Stimulated activated CD8-positive, alpha-beta memory T cell treated with anti-CD3 and anti-CD28 coated beads, Interleukin-4, amount 100 ng/mL, for 48 hours (primary cell): Measurements from ENCODE around the gene ING5.
"Not testable (repeated sequence)": the region's sequence is repeated elsewhere in the genome, so short reads cannot be mapped to it uniquely, and the experiment has no call there.

Source experiments
- DNase-seq: peaks from one replicate; pipeline ENCODE4 v3.0.0-alpha.2; 2020

The ING5 gene

DNA sequence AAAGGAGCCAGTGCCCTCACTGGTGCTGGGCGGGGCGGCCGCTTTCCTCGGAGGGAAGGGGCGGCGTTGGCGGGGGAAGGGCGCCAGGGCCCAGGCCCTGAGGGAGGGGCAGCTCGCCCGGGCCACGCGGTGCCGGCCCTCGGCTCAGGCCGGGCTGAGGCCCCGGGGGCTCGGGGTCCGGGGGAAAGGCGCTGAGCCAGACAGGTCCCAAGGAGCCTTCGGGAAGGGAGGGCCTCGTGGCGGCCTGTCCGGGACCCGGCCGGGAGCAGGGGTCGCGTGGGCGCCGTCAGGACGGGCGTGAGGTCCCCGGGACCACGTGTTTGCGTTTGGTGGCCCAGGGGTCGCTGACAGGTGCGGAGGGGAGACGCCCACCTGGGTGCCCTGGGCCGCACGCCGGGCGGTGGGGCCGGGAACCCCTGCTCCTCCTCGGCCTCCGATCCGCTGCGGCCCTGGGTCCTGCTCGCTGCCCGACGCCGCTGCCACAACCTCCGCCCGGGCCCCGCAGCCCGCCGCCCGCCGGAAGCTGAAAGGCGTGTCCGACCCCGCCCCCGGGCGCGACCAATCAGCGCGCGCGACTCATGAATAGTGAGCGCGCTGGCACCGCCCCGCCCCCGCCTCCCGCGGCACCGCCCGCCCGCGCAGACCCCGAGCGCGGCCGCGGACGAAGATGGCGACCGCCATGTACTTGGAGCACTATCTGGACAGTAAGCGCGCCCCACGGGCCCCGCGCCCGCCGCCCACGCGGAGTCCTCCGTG is at the start of gene ING5:
TSS of gene ING5 (plus strand) at position 641 of the 756 bp plus-strand sequence. CDS start at position 668, 27 bp downstream.
- DNase-seq: peak; percentile 99

- DNase-seq: no peak
Observed at GRCh38 chr2:241652142-241652541, 49.7 kb upstream of the ING5 start.

DNA sequence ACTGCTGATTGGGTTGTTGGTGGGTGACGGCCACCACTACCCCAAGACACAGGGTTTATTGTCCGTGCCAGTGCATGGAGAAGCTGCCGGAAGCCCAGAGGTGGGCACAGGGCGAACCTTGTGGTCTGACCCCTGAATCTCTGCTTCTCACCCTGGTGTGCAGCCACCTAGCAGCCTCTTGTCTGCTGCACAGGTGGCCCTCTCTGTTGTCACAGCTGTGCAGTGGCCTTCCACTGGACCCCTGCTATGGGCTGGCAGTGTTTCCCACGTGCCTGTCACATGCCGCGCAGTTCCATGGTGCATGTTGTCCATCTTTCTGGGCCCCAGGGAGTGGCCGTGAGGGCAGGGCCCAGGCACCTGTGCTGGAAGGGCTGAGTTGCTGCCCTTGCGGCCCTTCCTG is 49.1 kb upstream of the ING5 start:
- no peak for DNase-seq

DNA sequence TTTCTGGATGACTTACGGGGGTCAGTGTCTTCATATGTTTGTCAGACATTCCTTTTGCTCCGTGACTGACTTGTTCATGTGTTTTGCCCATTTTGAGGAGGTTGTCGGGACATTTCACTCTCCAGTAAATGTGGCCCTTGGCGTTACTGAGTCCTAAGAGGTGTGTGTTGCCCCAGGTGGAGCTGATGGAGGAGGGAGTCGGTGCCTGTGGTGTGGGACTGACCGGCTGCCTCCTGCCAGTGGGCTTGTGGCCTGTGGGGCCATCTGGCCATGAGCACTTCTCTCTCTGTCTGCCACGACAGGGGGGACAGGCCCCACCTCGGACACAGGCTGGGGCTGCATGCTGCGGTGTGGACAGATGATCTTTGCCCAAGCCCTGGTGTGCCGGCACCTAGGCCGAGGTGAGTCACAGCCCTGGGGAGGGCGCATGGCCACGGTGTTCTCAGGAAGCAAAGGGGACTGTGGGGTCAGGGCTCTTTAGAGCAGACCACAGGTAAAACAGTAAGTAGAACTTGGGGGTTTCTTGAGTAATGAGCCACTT is 48.6 kb upstream of the ING5 start:
- DNase-seq: no peak

GRCh38 chr2:241654551-241654950 is 47.3 kb upstream of the ING5 start:
- no peak for DNase-seq

DNA sequence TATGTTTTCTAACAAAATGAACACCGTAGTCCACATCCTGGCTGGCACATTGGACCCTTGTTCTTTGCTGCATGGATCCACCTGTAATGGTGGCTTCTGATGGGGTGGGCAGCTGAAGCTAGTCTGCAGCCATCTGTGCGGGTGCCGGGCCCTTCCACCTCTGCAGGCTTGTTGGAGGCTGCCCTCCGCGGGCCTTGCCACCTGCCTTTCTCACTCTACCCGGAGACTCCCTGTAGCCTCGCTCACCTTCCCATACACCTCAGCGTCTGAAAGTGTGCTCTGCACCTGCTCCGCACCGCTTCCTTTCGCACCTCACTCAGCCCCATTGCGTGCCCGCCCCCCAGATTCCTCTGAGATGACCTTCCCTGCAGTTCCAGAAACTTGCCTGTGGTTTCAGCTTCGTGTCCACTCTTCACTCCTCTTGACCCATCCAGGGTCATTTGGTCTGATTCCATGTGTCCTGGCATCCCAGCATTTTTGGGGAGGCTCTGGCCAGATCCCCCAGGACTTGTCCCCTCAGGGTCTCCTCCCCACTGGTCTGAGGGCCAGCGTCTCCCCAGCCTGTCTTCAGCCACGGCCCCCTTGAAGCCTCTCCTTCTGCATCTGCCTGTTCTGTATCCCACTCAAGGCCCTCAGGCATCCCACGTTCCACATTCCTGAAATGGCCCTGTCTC is 46.2 kb upstream of the ING5 start:
- DNase-seq: no peak

GRCh38 chr2:241656190-241656741 is 45.6 kb upstream of the ING5 start:
- DNase-seq: no peak

DNA sequence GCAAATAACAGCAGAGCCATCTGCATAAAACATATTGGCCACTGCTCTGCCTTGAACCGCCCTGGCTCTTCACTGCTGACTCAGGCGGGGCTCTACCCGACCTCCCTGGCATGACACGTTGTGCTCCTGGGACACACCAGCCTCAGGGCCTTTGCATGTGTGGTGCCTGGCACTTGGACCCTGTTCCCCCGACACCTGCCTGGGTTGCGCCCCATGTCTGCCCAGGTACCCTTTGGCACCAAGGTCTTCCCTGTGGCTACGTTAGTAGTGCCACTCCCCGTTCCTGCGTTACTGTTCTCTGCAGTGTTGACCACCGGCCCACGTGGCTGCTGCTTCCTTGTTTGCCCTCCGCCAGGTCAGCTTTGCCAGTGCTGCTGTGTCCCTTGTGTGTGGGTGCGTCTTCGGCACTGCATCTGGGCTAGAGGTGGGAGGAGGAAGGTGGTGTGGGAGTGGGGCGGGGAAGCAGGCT is 44.0 kb upstream of the ING5 start:
- no peak for DNase-seq

- no peak for DNase-seq
Observed at GRCh38 chr2:241658296-241658695, 43.5 kb upstream of the ING5 start.

GRCh38 chr2:241659150-241659739 is 42.6 kb upstream of the ING5 start:
- peak; percentile 54 for DNase-seq

GRCh38 chr2:241660593-241661213 is 41.1 kb upstream of the ING5 start:
- DNase-seq: no peak

DNA sequence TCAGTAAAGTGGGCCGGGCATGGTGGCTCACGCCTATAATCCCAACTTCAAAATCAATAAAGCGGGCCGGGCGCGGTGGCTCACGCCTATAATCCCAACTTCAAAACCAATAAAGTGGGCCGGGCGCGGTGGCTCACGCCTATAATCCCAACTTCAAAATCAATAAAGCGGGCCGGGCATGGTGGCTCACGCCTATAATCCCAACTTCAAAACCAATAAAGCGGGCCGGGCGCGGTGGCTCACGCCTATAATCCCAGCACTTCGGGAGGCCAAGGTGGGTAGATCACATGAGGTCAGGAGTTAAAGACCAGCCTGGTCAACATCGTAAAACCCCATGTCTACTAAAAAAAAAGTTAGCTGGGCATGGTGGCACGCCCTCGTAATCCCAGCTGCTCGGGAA is 39.1 kb upstream of the ING5 start:
- not testable (repeated sequence) for DNase-seq

GRCh38 chr2:241665731-241666440 is 36.0 kb upstream of the ING5 start:
- DNase-seq: no peak

DNA sequence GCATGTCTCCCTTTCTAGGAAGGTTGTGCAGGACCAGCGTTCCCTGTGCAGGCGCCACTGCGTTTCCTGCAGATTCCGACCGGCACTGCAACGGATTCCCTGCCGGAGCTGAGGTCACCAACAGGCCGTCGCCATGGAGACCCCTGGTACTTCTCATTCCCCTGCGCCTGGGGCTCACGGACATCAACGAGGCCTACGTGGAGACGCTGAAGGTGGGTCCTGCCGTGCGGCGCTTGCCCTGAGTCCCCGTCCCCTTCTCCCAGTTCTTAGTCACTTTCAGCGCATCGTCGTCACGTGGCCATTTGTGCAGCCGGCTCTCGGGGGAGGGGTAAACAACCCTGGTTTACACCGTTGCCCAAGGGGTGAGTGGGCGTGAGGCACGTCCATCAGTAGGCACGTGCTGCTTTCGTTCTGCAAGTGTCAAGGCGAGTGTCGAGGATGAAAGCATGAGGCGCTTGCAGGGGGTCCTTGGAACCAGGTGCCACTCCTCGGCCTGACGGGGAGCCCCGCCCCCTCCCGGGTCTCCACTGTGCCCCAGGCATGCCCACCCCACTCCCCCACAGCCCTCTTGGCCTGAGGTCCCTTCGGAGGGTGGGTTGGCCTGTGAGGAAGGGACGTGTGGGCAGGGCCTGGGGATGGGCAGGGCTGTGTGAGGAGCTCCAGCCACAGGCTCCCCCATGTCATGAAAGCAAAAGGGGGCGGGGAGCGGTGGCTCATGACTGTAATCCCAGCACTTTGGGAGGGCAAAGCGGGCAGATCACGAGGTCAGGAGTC is 35.0 kb upstream of the ING5 start:
- DNase-seq: no peak

DNA sequence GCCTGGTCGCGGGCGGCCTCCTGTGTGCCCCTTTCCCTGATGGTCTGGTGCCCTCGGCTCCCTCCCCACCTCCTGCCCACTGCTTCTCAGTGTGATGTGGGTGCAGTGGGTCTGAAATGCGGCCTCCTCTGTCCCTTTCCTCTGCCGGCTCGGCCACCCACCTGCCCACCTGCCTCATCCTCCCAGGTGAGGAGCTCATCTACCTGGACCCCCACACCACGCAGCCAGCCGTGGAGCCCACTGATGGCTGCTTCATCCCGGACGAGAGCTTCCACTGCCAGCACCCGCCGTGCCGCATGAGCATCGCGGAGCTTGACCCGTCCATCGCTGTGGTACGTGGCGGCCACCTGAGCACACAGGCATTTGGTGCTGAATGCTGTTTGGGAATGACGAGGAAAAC is 33.5 kb upstream of the ING5 start:
- DNase-seq: no peak

DNA sequence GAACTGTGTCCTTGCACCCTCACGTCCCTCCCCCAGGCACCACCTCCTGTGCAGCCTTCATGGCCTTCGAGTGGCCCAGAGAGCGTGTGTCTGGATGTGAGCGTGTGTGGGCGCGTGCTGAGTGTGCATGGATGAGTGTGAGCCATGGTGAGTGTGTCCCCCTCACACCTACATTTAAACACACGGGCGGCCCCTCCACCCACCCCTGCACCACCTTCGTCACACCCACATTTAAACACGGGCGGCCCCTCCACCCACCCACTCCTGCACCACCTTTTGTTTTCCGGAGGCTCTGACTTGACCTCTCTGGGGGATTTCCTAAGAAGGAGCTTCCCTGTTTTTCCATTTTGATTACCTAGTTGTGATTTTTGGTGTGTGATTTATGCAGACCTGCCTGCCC is 33.0 kb upstream of the ING5 start:
- DNase-seq: no peak

- no peak for DNase-seq
Observed at GRCh38 chr2:241670333-241671110, 31.3 kb upstream of the ING5 start.

DNA sequence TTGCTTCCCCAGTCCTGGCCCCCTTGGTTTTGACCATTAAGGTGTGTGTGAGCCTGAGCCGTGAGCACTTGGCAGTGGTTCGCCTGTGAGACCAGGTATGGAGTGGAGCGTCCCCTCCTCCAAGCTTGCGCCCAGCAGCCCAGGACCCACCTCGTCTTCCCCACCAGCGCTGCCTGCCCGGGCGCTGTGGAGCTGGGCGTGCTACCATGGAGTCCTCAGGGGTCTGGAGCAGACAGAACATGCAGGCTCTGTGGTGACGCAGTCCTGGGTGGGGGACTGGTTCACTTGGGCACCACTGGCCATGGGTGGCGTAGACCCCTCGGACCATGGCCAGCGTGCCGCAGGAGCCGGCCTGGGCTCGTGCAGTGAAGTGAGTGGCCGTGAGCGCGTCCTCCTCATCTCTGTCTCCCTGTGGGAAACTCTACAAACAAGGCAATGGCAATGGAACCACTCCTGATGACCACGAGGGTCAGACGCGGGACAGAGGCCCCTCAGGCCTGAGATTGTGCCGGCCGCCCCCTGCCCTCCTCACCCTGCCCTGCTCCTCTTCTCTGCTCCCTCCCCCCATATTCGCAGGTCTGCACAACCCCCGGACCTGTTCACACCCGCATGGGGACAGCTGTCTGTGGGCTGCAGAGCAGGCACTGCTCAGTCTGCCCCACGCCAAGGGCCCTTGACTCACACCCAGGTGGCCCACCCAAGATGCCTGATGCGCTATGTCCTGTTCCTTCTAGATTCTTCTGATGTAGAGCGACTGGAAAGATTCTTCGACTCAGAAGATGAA is 30.2 kb upstream of the ING5 start:
- no peak for DNase-seq

DNA sequence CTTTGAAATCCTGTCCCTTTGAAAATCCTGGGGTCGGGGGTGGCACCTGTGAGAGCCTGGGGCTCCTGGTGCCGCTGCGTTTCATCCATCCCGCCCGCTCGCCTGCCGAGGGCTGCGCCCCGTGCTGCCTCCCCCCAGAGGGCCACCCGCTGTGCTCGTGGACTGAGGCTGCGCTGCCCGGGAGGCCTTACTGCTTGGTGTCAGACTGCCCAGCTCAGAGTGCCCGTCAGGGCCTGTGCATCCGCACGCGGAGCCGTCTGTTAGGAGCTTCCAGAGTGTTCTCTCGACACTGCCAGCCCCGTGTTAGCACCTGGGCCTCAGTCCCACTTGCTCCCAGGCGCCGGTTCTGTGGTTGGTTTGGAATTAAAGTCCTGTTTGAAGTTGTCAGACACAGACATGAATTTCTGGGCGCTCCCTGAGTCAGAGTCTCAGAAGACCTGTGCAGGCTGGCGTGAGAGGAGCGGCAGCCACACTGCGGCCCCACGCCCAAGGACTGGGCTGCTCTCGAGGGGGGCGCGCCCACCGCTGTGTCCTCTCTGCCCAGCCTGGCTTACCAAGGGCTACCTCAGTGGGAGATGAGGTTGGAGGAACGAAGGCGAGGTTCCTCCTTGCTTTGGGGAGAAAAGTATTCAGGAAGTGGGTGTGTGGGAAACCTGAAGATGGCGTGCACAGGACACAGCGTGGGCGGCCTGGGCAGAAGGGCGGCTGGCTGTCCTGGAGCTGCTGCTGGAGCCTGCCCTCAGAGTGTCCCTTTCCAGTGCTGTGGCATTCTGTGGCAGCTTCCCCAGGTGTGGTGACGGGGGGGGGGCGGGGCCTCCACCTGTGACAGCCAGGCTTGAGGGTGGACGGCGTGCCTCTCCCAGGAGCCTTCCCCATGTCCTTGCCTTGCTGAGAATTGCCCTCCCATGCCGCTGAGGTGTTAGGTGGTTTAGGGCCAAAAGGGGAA is 29.3 kb upstream of the ING5 start:
- DNase-seq: no peak
